Activated T-cell treated with anti-CD3 and anti-CD28 coated beads, Interleukin-2, amount 50 U/mL, for 48 hours (primary cell): ENCODE results near the gene LRP3.
"Not testable (repeated sequence)": the region's sequence is repeated elsewhere in the genome, so short reads cannot be mapped to it uniquely, and the experiment has no call there.

ENCODE experiments used
- DNase-seq, 2 experiments: peaks; one replicate each; pipeline ENCODE4 v3.0.0-alpha.2; 2020

LRP3 gene

GRCh38 chr19:33177417-33177979 is 16.6 kb upstream of the LRP3 start:
- no peak for DNase-seq

- no peak for DNase-seq
Observed at GRCh38 chr19:33186431-33187182, 7.5 kb upstream of the LRP3 start.

- DNase-seq, result no peak
Observed at GRCh38 chr19:33187183-33187540, 7.0 kb upstream of the LRP3 start.

- DNase-seq, result no peak
Observed at GRCh38 chr19:33189453-33189852, 4.7 kb upstream of the LRP3 start.

GRCh38 chr19:33191092-33191491 is 3.0 kb upstream of the LRP3 start:
- DNase-seq, result not testable (repeated sequence)

- no peak for DNase-seq
Observed at GRCh38 chr19:33191501-33191900, 2.6 kb upstream of the LRP3 start.

- no peak for DNase-seq
Observed at GRCh38 chr19:33192010-33192409, 2.1 kb upstream of the LRP3 start.

GRCh38 chr19:33193269-33193864 is 763 bp upstream of the LRP3 start:
- DNase-seq, result no peak

GRCh38 chr19:33194532-33194885 is 379 bp downstream of the LRP3 start:
- DNase-seq, result no peak

GRCh38 chr19:33194886-33195644 is 935 bp downstream of the LRP3 start:
- no peak for DNase-seq

- DNase-seq, result no peak
Observed at GRCh38 chr19:33195645-33196347, 1.7 kb downstream of the LRP3 start.

- DNase-seq, result no peak
Observed at GRCh38 chr19:33196446-33197193, 2.5 kb downstream of the LRP3 start.

- DNase-seq, result no peak
Observed at GRCh38 chr19:33197591-33198000, 3.5 kb downstream of the LRP3 start.

- no peak for DNase-seq
Observed at GRCh38 chr19:33198169-33198568, 4.0 kb downstream of the LRP3 start.

GRCh38 chr19:33199441-33200265 is 5.5 kb downstream of the LRP3 start:
- DNase-seq, result no peak

- DNase-seq, result no peak
Observed at GRCh38 chr19:33201473-33201872, 7.3 kb downstream of the LRP3 start.

- no peak for DNase-seq
Observed at GRCh38 chr19:33201886-33202545, 7.9 kb downstream of the LRP3 start.

GRCh38 chr19:33202546-33203507 is 8.7 kb downstream of the LRP3 start:
- no peak for DNase-seq

- no peak for DNase-seq
Observed at GRCh38 chr19:33203529-33203928, 9.4 kb downstream of the LRP3 start.
